ENCODE measurements around the gene MUC16.

GRCh38 chr19:9054207-9054606, 44.0 kb upstream of the MUC16 start:
- TF ChIP-seq CTCF (IDR thresholded peaks at IDR 0.05): no peak
- TF ChIP-seq POLR2A (IDR thresholded peaks at IDR 0.05): no peak
